MM.1S (cell line): ENCODE measurements around the gene CADM2.

Source experiments
- CTCF ChIP-seq: fragments of 300-600 bp; sonication (generic); IDR thresholded peaks from 2 replicates; pipeline ENCODE4 v1.5.1; 2016; ENCODE audit warnings: antibody characterized with exemption, low read length, mixed read lengths
- EZH2 ChIP-seq: fragments of 300-600 bp; sonication (generic); optimal IDR thresholded peaks from 2 replicates; pipeline ENCODE3; 2017; ENCODE audit warnings: low read depth, mild to moderate bottlenecking, antibody characterized with exemption, low read length, mixed read lengths
- EZH2phosphoT487 ChIP-seq: fragments of 300-600 bp; sonication (generic); IDR thresholded peaks from 2 replicates; pipeline ENCODE4 v1.6.1; 2018; ENCODE audit warnings: antibody characterized with exemption, low read length

GRCh38 chr3:85586018-85586417, 627.2 kb downstream of the CADM2 start:
- no peak for TF ChIP-seq CTCF
- TF ChIP-seq EZH2, result no peak
- no peak for TF ChIP-seq EZH2phosphoT487
